ENCODE data around the gene OGFOD2. TPM values are rescaled to one million over a fixed set of nuclear protein-coding genes. Genes with fewer than 3 reads are reported as not detected.

OGFOD2 gene
- 10 to 100 TPM; 22.7 to 24.6 TPM for total RNA-seq

DNA sequence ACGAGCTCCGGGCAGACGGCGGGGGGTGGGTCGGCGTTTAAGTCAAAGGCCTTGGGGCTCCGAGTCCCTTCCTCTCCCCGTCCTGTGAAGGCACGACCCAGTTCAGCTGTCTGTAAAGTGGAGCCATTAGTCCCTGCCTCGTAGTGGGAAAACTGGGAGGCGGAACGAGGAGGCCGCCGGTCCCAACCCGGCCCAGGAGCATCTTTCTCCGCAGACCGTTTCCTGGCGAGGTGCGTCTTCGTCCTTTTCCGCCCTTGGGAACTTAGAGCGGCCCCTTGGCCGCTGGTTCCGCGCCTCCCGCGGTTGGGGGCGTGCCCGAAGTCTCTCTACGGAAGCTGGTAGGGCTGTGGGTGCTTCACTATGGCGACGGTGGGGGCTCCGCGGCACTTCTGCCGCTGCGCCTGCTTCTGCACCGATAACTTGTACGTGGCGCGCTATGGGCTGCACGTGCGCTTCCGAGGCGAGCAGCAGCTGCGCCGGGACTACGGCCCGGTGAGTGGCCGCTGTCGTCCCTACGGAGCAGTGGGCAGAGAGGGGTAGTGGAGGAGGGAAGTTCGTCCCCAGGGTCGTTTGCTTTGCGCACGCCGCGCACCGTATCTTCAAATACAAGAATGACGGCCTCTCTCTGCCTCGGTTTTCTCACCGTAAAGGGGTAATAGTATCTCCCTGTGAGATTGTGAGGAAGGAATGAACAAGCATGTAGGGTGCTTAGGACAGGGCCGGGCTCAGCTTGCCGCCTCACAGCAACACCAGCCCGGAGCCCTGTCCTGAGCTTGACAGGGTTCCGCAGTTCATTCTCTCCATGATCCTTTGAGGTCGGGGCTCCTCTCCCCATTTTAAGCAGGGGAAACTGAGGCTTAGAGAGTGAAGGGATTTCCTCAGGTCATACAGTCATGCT is at the start of gene OGFOD2:
Gene OGFOD2, plus strand, starts transcription at position 353 of the 898 bp plus-strand sequence. Its CDS starts 8 bp downstream, at position 361.

DNA sequence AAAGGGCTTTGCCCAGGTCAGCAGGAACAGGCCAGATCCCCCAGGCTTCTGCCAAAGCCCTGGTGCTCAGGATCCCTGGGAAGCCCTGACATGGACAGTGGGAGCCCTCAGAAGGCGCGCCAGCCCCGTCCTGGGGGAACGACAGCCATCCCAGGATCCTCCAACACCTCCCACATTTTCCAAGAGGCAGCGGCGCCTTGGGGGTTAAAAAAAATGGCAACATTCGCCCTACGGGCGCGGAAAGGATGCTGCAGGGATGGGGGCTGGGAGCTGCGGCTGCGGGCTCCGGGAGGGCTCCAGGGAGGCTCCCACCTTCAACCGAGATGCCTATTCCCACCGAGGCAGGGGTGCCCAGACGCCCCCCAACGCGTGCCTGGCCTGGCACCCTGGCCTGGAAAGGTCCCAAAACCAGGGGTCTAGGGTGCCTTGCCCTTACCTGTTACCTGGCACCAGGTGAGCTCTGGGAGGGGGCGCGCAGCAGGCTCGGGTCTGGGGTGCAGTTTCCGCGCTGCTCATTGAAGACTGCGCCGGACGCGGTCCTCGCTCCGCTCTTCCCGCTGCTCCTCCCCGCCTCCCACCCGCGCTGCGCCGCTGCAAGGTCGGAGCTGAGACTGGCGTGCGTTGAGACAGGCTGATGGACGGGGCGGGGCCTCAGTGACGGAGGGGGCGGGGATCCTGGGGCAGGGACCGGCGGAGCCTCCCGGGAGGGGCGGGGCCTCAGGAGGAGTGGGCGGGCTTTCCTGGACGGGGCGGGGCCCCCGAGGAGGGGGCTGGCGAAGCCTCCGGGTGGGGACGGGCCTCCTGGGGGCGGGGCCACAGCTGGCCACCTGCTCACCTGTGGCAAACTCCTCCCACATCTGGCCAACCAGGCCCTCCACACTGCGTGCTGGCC is 8.9 kb upstream of the OGFOD2 start, which contains the start of gene ABCB9:
Gene ABCB9, minus strand, starts transcription at position 613 of the 892 bp plus-strand sequence. CDS start 6,228 bp downstream, outside the sequence.

GRCh38 chr12:122980183-122981035 is 5.4 kb downstream of the OGFOD2 start, which contains the start of gene ARL6IP4:
ARL6IP4 (plus strand) TSS chr12:122980681; CDS start chr12:122981140, 459 bp downstream.

Small RNA genes lying within 50 kb of the gene (microRNA-seq; reads per million reads assigned to microRNA genes)
- gene MIR4304 (ENCODE audit: borderline microRNAs expressed, borderline replicate concordance) = not detected

Other genes with a start within 250 kb of the OGFOD2 start
- gene HCAR1, start 244.4 kb upstream of the OGFOD2 start, total RNA-seq = under 1 TPM; 0.46 to 0.58 TPM
- 10 to 100 TPM; 49.0 to 50.9 TPM for gene DENR, start 222.4 kb upstream of the OGFOD2 start, total RNA-seq
- gene CCDC62, start 200.7 kb upstream of the OGFOD2 start, total RNA-seq = under 1 TPM; 0.51 to 0.78 TPM
- 10 to 100 TPM; 34.2 to 36.0 TPM for gene HIP1R, start 139.8 kb upstream of the OGFOD2 start, total RNA-seq
- 10 to 100 TPM; 26.4 to 27.5 TPM for gene VPS37B, start 79.1 kb upstream of the OGFOD2 start, total RNA-seq
- 1 to 10 TPM; 5.4 TPM for gene ABCB9, start 8.8 kb upstream of the OGFOD2 start, total RNA-seq
- 100 to 1,000 TPM; 162 to 166 TPM for gene ARL6IP4, start 5.4 kb downstream of the OGFOD2 start, total RNA-seq
- 10 to 100 TPM; 29.9 to 31.1 TPM for gene PITPNM2, start 175.8 kb downstream of the OGFOD2 start, total RNA-seq